NCI-H2107 treated with DMSO at 0.1 percent for 48 hours (cell line): Measurements from ENCODE around the gene ABT1.
"Not testable (repeated sequence)": the region's sequence is repeated elsewhere in the genome, so short reads cannot be mapped to it uniquely, and the experiment has no call there.

Experiments used
- DNase-seq: peaks from one replicate; lab custom pipeline; 2025; ENCODE audit not compliant: unreplicated experiment; lab: John Stamatoyannopoulos, UW

ABT1 gene

GRCh38 chr6:26596579-26597388 lies at the start of gene ABT1:
TSS of gene ABT1 (plus strand) at chr6:26596953. CDS start at chr6:26596983, 30 bp downstream.
- DNase-seq, result peak; percentile 82

GRCh38 chr6:26547363-26547762 lies 49.4 kb upstream of the ABT1 start:
- not testable (repeated sequence) for DNase-seq

- no peak for DNase-seq
Observed at GRCh38 chr6:26550250-26550993, 46.3 kb upstream of the ABT1 start.

GRCh38 chr6:26552205-26552604 lies 44.5 kb upstream of the ABT1 start:
- no peak for DNase-seq

GRCh38 chr6:26552640-26553188 lies 44.0 kb upstream of the ABT1 start:
- no peak for DNase-seq

GRCh38 chr6:26553264-26553634 lies 43.5 kb upstream of the ABT1 start:
- DNase-seq, result peak; percentile 46

GRCh38 chr6:26553635-26554446 lies 42.9 kb upstream of the ABT1 start:
- DNase-seq, result peak; percentile 18

- no peak for DNase-seq
Observed at GRCh38 chr6:26554447-26554696, 42.4 kb upstream of the ABT1 start.

GRCh38 chr6:26554697-26555504 lies 41.9 kb upstream of the ABT1 start:
- DNase-seq, result no peak

GRCh38 chr6:26555505-26556262 lies 41.1 kb upstream of the ABT1 start:
- no peak for DNase-seq

GRCh38 chr6:26556263-26557070 lies 40.3 kb upstream of the ABT1 start:
- no peak for DNase-seq

GRCh38 chr6:26561533-26562466 lies 35.0 kb upstream of the ABT1 start:
- no peak for DNase-seq

- DNase-seq, result no peak
Observed at GRCh38 chr6:26563488-26563887, 33.3 kb upstream of the ABT1 start.

- peak; percentile 54 for DNase-seq
Observed at GRCh38 chr6:26568601-26569432, 27.9 kb upstream of the ABT1 start.

GRCh38 chr6:26569433-26569764 lies 27.4 kb upstream of the ABT1 start:
- no peak for DNase-seq

GRCh38 chr6:26570027-26570809 lies 26.5 kb upstream of the ABT1 start:
- DNase-seq, result no peak
